Measurements from ENCODE around the gene PAPSS2.

PAPSS2 gene

DNA sequence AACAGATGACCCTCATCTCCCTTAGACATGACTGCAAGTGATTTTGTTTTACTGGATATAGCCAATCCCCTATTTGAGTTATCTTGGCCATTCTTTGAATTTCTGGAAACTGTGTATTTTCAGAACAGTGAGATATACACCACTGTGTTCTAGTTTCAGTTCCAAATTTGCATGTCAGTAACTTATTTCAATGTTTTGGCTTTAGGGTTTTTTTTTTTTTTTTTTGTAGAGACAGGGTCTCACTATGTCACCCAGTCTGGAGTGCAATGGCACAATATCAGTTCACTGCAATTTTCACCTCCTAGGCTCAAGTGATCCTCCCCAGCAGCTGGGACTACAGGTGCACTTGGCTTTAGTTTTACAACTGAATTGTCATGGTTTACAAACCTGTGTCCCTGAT, 91.1 kb downstream of the PAPSS2 start:
- DNase-seq (ENCODE audit: low read depth) = no peak

DNA sequence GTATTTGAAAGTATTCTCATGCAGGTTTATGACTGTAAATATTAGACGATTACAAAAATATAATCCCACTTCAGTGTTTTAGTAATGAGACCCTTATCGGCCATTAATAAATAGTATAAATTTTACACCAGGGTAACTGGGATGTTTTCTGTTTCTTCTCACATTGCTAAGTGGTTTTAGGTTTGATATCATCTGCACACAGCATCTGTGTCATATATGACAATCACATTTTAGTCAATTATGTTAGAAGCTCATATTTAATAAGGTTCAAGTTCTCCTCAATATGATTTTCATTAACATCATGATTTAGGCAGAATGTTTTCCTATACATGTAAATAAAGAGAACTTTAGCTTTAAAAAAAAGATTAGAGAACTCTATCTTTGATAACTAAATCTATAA, 91.6 kb downstream of the PAPSS2 start:
- no peak for DNase-seq (ENCODE audit: low read depth)

DNA sequence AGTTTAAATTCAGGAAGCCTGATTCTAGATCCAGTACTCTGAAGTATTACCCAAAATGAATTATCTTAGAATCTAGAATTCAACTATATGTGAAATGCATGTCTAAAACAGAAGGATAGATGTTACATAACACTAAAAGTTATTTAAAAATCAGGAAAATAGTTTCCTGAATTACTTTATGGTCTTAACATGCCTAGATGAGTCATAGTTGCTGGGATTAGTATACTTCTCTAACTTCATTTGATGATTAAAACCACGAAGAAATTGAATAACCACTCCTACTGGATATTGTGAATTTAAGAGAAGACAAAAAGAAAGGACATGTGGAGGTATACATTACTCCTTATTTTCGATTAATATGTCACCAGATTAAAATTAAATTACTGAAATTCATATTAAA, 92.9 kb downstream of the PAPSS2 start:
- no peak for DNase-seq (ENCODE audit: low read depth)

DNA sequence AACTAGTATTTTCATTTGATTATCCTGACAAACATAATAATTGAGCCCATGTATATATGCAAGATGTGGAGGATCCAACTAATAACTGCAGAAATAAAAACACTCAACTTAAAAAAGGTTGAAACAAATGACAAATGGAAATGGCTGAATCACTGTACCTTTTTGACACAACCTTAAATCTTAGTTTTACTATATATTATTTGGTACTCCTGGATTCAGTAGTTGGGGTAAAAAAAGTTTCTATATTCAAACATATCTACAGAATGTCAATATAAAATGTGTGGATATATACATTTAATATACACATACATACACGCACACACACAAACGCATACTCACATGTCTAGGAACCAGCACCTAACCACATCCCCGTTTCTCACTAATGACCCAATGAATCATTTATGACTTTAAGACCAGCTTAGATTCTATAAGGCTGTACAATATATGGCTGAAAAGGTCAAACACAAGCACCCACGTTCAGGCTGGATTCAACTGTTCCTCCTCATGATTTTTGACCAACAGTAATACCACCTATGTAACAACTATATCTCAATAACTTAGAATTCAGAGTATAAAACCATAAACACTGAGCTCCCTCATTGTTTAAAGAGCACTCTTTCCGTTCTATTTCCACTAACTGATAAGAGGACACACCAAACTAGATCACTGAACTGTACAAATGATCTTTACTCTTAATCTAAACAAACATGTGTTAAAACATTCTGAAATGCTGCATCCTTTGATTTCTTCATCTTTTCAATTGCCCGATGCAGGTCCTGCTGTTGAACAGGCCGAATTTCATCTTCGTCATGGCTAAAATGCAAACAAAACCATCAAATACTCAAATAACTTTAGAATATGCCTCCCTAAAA, 94.6 kb downstream of the PAPSS2 start:
- DNase-seq (ENCODE audit: low read depth) = no peak

DNA sequence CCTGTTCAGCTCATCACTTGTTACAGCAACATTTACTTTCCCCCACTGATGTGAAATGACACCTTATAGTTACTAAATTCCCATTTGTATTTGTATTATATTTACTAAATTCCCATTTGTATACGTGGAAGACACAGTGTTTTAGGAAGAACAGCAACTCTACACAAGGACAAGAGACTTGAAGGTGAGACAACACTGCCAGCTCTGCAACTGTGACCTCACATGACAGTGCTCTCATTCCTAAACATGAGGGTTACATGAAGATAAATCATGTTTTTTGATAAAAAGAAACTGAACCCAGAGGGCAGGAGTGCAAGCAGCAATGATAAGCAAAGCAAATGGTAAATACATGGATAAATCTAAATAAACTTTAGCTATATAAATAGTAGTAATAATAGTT, 98.0 kb downstream of the PAPSS2 start:
- DNase-seq (ENCODE audit: low read depth) = no peak

DNA sequence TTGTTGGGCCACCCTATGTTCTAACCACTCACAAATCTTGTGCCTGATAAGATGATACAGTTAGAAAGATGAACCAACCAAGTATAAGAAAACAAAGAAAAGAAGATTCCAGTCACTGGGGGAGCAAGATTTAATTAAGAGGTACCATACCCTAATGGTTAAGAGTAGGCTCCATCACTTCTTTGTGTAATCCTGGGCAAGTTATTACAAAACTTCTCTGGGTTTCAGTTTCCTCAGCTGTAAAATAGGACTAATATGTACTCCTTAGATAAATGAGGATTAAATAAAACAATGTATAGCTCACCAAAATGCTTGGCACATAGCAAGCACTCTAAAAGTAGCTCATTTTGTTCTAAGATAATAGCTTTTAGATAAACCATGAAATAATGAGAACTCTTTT, 99.9 kb downstream of the PAPSS2 start:
- DNase-seq (ENCODE audit: low read depth) = no peak

DNA sequence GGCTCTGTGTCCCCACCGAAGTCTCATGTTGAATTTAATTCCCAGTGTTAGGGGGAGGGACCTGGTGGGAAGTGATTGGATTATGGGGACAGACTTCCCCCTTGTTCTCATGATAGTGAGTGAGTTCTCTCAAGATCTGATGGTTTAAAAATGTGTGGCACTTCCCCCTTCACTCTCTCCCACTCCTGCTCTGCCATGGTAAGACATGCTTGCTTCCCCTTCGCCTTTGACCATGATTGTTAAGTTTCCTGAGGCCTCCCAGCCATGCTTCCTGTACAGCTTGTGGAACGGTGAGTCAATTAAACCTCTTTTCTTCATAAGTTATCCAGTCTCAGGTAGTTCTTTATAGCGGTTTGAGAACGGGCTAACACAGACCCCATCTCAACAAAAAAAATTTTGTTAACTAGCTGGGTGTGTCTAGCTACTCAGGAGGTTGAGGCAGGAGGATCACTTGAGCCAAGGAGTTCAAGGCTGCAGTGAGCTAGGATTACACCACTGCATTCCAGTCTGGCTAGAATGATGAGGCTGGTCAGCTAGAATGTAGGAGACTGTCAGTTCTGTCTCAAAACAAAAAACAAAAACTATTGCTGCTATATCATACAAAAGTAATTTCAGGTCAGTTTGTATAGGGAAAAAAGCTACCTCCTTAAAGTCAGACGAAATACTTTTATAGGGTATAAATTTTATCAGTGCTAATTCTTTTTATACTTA, 100.7 kb downstream of the PAPSS2 start:
- DNase-seq (ENCODE audit: low read depth) = no peak

DNA sequence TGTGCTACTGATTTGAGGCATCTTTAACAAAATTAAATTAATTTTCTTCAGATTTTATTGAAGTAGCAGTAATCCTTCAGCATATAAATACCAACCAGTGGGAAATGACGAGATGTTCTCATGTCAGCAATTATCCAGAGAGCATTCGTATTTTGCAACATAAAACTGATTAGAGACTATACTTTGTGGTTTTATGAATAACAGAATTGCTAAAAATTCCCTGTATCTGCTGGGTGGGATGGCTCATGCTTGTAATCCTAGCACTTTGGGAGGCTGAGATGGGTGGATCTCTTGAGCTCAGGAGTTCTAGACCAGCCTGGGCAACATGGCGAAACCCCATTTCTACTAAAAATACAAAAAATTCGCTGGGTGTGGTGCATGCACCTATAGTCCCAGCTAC, 101.5 kb downstream of the PAPSS2 start:
- DNase-seq (ENCODE audit: low read depth) = no peak

DNA sequence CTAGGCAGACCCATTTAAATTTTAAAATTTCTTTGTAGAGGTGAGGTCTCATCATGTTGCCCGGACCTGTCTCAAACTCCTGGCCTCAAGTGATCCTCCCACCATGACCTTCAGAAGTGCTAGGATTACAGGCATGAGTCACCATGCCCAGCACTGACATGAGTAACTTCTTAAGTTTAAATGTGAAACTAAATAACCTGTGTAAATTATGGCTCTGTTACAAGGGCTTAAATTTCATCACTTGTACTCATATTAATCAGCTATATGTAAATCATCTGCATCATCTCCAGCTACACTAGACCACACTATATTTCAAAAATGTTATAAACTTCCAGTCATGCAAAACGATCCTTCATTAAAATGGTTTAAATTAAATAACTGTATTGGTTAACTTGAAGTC, 102.2 kb downstream of the PAPSS2 start:
- DNase-seq (ENCODE audit: low read depth) = no peak

DNA sequence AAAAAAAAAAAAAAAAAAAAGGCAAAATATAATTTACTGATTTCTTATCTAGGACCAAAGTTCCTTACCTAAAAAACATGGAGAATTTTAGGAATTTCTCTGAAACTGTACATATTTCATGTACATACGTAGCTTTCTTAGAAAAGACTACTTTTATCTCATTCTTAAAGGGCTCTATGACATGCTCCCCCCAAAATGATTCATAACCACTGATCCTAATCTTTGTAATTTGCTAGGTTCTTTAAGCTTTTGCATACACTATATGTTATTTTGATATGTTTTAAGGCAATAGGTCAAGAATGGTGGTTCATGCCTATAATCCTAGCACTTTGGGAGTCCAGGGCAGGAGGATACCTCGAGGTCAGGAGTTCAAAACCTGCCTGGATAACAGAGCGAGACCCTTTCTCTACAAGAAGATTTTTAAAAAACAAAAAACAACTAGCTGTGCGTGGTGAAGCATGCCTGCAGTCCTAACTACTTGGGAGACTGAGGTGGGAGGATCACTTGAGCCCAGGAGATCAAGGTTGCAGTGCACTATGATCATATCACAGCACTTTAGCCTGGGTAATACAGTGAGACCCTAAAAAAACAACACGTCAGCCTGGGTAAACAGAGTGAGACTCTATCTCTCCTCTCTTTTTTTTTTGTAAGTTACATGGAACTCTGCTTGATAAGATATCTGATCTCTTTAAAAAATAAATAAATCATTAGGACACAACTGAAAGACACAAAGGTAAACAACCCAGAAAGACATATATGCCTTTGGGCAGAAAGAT, 103.6 kb downstream of the PAPSS2 start:
- no peak for DNase-seq (ENCODE audit: low read depth)

DNA sequence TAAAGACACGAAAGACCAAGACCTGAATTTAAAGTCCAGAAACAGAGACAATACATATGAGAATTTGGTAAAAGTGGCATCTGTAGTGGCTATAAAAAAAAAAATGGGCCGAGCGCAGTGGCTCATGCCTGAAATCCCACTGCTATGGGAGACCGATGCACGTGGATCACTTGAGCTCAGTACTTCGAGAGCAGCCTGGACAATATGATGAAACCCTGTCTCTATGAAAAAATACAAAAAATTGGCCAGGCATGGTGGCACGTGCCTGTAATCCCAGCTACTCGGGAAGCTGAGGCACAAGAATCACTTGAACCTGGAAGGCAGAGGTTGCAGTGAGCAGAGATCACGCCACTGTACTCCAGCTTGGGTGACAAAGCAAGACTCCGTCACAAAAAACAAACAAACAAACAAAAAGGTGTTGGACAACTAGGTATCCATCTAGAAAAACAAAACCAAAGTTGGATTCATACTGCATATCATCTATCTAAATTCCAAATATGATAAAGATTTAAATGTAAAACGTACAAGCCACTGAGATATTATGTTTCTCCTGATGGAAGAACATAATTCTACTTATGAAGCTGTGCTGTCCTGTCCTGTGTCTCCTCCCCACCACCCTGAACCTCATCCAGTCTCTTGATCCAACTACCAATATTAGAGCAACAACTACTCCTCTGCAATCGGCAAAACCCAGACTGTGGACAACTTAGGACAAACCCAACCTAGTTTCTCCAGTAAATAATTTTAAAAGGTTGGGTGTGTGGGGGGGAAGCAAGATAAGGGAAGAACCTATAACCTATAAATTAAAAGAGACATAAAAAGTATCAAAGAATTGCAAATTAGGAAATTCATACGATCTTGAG, 104.6 kb downstream of the PAPSS2 start:
- no peak for DNase-seq (ENCODE audit: low read depth)

DNA sequence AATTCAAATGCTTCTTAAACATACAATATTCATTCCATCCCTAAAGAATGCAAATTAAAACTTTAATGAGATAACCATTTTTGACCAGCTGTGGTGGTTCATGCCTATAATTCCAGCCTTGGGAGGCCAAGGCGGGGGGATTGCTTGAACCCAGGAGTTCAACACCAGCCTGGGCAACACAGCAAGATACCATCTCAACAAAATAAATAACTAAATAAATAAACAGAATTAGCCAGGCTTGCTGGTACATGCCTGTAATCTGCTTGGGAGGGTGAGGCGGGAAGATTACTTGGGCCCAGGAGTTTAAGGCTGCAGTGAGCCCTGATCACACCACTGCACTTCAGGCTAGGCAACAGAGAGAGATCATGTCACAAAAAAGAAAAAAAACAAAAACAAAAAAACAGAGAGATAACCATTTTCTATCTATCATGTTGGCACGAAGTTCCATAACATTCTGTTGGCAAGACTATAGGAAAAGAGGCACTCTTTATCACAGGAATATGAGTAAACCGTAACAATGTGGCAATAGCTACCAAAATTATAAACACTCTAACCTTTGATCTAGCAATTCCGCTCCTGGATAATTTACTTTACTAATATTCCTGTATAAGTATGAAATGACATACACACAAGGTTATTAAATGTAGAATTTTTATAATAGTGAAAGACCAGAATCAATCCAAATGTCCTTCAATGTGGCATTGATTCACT, 106.1 kb downstream of the PAPSS2 start:
- no peak for DNase-seq (ENCODE audit: low read depth)

DNA sequence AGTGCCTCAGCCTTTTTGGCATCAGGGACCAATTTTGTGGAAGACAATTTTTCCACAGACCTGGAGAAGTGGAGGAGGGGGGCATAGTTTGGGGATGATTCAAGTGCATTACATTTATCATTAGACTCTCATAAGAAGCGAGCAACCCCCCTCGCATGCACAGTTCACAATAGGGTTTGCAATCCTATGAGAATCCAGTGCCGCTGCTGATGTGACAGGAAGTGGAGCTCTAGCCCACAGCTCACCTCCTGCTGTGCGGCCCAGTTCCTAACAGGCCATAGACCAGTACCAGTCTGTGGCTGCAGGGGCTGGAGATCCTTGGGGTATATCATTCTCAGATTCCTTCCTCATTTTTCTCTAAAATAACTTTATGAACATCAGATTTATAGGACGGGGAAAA, 107.6 kb downstream of the PAPSS2 start:
- no peak for DNase-seq (ENCODE audit: low read depth)

DNA sequence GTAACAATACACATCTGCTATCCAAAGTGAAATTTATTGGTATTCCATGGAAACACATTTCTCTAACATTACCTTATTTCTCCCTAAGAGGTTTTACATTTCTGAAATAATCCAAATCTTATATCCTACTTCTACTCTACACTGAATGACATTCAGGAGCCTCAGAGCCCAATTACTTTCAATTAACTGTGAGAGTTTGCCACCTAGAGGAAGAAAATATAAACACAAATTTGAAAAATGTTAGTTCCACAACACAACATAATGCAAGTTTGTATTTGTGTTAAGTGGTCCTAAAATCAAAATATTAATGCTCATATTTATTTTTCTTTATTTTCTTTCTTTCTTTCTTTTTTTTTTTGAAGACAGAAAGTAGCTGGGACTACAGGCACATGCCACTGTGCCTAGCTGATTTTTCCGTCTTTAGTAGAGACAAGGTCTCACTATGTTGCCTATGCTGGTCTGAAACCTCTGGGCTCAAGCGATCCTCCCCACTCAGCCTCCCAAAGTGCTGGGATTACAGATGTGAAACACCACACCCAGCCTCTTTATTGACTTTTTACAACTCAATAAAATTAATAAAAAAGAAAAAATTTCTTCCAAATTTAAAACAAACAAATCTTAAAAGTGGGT, 112.3 kb downstream of the PAPSS2 start:
- DNase-seq (ENCODE audit: low read depth) = no peak

DNA sequence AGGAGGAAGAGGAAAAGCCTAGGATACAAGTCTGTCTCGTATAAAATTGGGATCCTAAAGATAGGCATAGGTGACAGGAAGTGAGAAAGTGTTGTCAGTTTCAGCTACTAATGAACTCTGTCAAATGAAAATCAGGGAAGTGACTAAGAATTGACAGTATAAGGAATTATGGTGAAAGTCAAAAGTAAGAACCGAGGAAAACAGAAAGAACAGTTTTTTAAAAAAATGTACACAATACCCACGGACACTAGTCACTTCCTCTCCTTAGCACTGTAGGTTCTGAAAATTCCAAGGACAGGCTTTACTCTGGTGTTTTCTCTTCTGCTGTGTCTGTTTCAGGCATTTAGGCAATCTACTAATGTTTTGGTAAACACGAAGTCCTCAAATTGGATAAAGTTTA, 116.1 kb downstream of the PAPSS2 start:
- DNase-seq (ENCODE audit: low read depth) = no peak

DNA sequence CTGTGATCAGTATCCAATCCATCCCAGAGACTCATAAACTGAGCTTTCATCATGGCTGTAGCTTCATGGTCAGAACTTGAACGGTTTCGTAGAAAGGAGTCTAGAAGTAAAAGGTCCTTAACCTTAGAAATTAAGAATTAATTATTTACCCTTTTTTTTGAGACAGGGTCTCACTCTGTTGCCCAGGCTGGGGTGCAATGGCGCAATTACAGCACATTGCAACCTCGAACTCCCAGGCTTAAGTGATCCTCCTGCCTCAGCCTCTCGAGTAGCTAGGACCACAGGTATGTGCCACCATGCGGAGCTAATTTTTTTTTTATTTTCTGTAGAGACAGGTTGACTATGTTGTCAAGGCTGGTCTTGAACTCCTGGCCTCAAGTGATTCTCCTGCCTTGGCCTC, 116.7 kb downstream of the PAPSS2 start:
- DNase-seq (ENCODE audit: low read depth) = no peak

DNA sequence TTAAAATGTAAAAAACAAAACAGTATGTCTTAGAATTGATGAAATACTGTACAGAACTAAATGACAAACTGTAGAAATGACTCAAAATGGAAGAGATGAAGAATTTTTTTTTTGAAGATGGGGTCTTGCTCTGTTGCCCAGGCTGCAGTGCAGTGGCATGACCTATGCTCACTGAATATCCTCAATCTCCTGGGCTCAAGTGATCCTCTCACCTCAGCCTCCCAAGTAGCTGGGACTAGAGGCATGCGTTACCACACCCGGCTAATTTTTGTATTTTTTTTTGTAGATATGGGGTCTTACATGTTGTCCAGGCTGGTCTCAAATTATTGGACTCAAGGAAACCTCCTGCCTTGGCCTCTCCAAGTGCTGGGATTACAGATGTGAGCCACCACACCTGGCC, 121.9 kb downstream of the PAPSS2 start:
- DNase-seq (ENCODE audit: low read depth) = no peak

DNA sequence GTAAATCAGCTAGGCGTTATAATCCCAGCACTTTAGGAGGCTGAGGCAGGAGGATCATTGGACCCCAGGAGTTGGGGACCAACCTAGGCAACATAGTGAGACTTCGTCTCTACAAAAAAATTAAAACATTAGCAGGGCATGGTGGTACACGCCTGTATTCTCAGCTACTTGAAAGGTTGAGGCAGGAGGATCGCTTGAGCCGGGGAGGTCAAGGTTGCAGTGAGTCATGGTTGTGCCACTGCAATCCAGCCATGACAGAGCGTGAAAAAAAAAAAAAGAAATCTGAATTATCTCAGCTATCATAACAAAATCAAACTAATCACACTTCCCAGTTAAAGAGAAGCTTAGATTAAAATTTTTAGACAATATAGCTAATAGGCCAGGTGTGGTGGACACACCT, 123.0 kb downstream of the PAPSS2 start:
- DNase-seq (ENCODE audit: low read depth) = no peak

DNA sequence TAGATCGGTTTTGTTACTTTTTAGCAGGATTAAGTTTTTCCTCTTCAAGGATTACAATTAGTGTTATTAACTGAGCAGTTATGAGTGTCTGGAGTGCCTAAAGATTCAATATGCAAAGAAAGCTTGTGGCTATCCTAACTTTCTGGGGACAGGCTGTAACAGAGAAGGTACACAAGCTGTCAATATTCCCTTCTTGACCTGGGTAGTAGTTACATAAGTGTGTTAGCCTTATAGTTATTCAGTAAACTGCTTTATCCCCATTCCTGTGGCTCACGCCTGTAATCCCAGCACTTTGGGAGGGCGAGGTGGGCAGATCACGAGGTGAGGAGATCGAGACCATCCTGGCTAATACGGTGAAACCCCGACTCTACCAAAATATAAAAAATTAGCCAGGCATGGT, 126.7 kb downstream of the PAPSS2 start:
- DNase-seq (ENCODE audit: low read depth) = no peak

DNA sequence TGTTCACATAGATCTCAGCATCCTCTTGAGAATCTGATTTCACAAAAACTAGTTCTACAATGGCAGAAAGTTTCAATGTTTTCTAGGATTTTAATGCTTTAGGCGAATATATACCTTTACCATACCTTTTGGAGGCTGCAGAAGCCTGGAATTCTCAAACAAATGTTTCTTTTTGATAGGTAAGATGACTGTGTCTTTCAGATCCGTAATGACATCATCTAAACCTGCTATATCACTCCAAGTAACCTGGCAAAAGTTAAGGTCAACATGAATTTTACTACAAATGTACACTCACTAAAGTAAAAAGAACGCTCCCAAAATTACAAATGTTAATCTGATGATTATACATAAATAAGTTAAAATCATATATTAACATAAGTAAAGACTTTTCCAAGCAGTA, 130.5 kb downstream of the PAPSS2 start:
- DNase-seq (ENCODE audit: low read depth) = no peak

DNA sequence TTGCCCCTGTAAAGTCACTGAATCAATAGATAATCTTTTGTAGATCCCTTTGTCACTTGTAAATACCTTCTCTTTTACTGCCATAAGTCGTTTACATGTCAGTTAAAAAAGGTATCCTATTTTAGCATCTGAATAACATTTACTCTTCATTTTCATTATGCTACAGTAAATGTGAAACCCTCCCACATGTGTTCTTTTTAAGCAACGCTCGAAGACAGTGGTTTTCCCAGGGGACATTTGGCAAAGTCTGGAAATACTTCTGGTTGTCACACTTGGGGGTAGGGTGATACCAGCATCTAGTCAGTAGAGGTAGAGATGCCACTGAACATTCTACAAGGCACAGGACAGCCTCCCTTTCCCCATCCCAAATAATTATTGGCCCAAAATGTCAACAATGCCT, 134.6 kb downstream of the PAPSS2 start:
- DNase-seq (ENCODE audit: low read depth) = no peak

All from stimulated activated CD8-positive, alpha-beta memory T cell treated with anti-CD3 and anti-CD28 coated beads, Interleukin-7, amount 100 ng/mL, for 24 hours (primary cell).